H1 (cell line): ENCODE results near the gene TCERG1. TPM values are rescaled to one million over a fixed set of nuclear protein-coding genes. Genes with fewer than 3 reads are reported as not detected.

Experiments used
- CTCF ChIA-PET: fragments of 300-600 bp; sonication (Branson Sonifier 250); formaldehyde crosslinking; loops from one replicate; lab custom pipeline; 2021; ENCODE audit not compliant: partially characterized antibody; lab: Charles Lee
- POLR2A ChIA-PET: fragments of 300-600 bp; sonication (Branson Sonifier 250); formaldehyde crosslinking; loops from one replicate; lab custom pipeline; 2021; ENCODE audit warnings: inconsistent platforms; ENCODE audit not compliant: partially characterized antibody; lab: Charles Lee
- DNase-seq, 2 experiments: peaks; one replicate each; pipeline versions ENCODE4 v3.0.0 to v3.0.0-alpha.2; 2010 to 2022; ENCODE audit warnings: low spot score in 2 of 2, low read depth in 1 of 2, mixed read lengths in 1 of 2
- FAIRE-seq: peaks from 2 replicates; lab custom pipeline; 2011; peaks lifted over from hg19 to GRCh38; lab: Jason Lieb, UNC
- H2AFZ ChIP-seq: 2 replicates; pipeline ENCODE4 v1.8.1; 2012; ENCODE audit warnings: low read length, inconsistent platforms
- H2AK5ac ChIP-seq: 2 replicates; pipeline ENCODE4 v1.6.1; 2013; ENCODE audit warnings: low read depth, low read length
- H2BK120ac ChIP-seq: replicated peaks from 2 replicates; pipeline ENCODE3; 2013; ENCODE audit warnings: low read depth, low read length, inconsistent platforms
- H2BK12ac ChIP-seq: 2 replicates; pipeline ENCODE4 v1.6.1; 2013; ENCODE audit warnings: low read depth, low read length
- H2BK15ac ChIP-seq: 2 replicates; pipeline ENCODE4 v1.6.1; 2013; ENCODE audit warnings: low read length
- H2BK20ac ChIP-seq: 2 replicates; pipeline ENCODE4 v1.6.1; 2013; ENCODE audit warnings: low read length
- H2BK5ac ChIP-seq: 2 replicates; pipeline ENCODE4 v1.6.1; 2013; ENCODE audit warnings: low read depth, low read length
- H3K14ac ChIP-seq: 2 replicates; pipeline ENCODE4 v1.6.1; 2013; ENCODE audit warnings: inconsistent platforms; ENCODE audit not compliant: insufficient read length
- H3K18ac ChIP-seq: 2 replicates; pipeline ENCODE4 v1.6.1; 2013; ENCODE audit warnings: low read length; ENCODE audit errors: extremely low read depth
- H3K23ac ChIP-seq: 2 replicates; pipeline ENCODE4 v1.6.1; 2013; ENCODE audit warnings: inconsistent platforms; ENCODE audit not compliant: insufficient read length
- H3K23me2 ChIP-seq: 2 replicates; pipeline ENCODE4 v1.6.1; 2013; ENCODE audit warnings: low read depth, low read length
- H3K27ac ChIP-seq: 2 replicates; pipeline ENCODE4 v1.6.1; 2011; ENCODE audit warnings: low read depth, low read length, inconsistent platforms
- H3K27me3 ChIP-seq, 4 experiments: replicated peaks in 1 of 4; 1 replicate in 1 of 4; 2 replicates in 3 of 4; pipeline versions ENCODE4 v1.6.1 to v1.8.1; 2011 to 2013; ENCODE audit warnings: low read length in 3 of 4, mild to moderate bottlenecking in 3 of 4, inconsistent platforms in 2 of 4, mixed read lengths in 2 of 4, moderate library complexity in 1 of 4; ENCODE audit not compliant: control insufficient read depth in 3 of 4, insufficient read depth in 3 of 4; ENCODE audit errors: extremely low read depth in 1 of 4
- H3K36me3 ChIP-seq, 4 experiments: 2 replicates each; pipeline versions ENCODE4 v1.6.1 to v1.8.1; 2011 to 2013; ENCODE audit warnings: mild to moderate bottlenecking in 4 of 4, low read length in 3 of 4, moderate library complexity in 2 of 4, control low read depth in 1 of 4, inconsistent platforms in 1 of 4; ENCODE audit not compliant: insufficient read depth in 4 of 4, control insufficient read depth in 2 of 4
- H3K4ac ChIP-seq: replicated peaks from 2 replicates; pipeline ENCODE3; 2013; ENCODE audit warnings: low read length, low read depth, mixed read lengths, inconsistent platforms; ENCODE audit not compliant: insufficient read length
- H3K4me1 ChIP-seq, 4 experiments: replicated peaks in 1 of 4; 1 replicate in 1 of 4; 2 replicates in 3 of 4; pipeline versions ENCODE4 v1.6.1 to v1.8.1; 2011 to 2013; ENCODE audit warnings: low read length in 3 of 4, inconsistent platforms in 2 of 4, mixed read lengths in 1 of 4; ENCODE audit not compliant: insufficient read depth in 4 of 4, control insufficient read depth in 3 of 4
- H3K4me2 ChIP-seq, 2 experiments: 2 replicates each; pipeline versions ENCODE4 v1.6.1 to v1.8.1; 2011 to 2013; ENCODE audit warnings: low read depth in 2 of 2, low read length in 2 of 2, control low read depth in 1 of 2, inconsistent platforms in 1 of 2, mild to moderate bottlenecking in 1 of 2; ENCODE audit not compliant: insufficient read depth in 1 of 2
- H3K4me3 ChIP-seq, 4 experiments: fragments of 200-600, 300-600 bp in 1 of 4; sonication (generic), shearing (Covaris generic), sonication (Bioruptor Twin) in 1 of 4; 2 replicates each; pipeline versions ENCODE4 v1.5.1 to v1.8.1; 2011 to 2016; ENCODE audit warnings: low read length in 4 of 4, low read depth in 3 of 4, control low read depth in 2 of 4, inconsistent platforms in 2 of 4, mild to moderate bottlenecking in 2 of 4, mixed read lengths in 1 of 4, moderate library complexity in 1 of 4; ENCODE audit not compliant: insufficient read depth in 2 of 4; ENCODE audit errors: extremely low read depth in 1 of 4
- H3K56ac ChIP-seq: replicated peaks from 2 replicates; pipeline ENCODE3; 2013; ENCODE audit warnings: low read depth, mild to moderate bottlenecking, mixed read lengths, low read length, inconsistent platforms; ENCODE audit not compliant: insufficient read length
- H3K79me1 ChIP-seq: 2 replicates; pipeline ENCODE4 v1.6.1; 2013; ENCODE audit warnings: low read depth, low read length, control low read depth
- H3K79me2 ChIP-seq, 2 experiments: 2 replicates each; pipeline versions ENCODE4 v1.6.1 to v1.8.1; 2012 to 2013; ENCODE audit warnings: low read length in 2 of 2, mild to moderate bottlenecking in 2 of 2, inconsistent platforms in 1 of 2; ENCODE audit not compliant: insufficient read depth in 2 of 2, control insufficient read depth in 1 of 2
- H3K9ac ChIP-seq, 4 experiments: replicated peaks in 1 of 4; 1 replicate in 1 of 4; 2 replicates in 3 of 4; pipeline versions ENCODE4 v1.6.1 to v1.8.1; 2011 to 2013; ENCODE audit warnings: low read depth in 3 of 4, low read length in 3 of 4, control low read depth in 2 of 4, mild to moderate bottlenecking in 2 of 4, moderate library complexity in 2 of 4, inconsistent platforms in 1 of 4; ENCODE audit errors: extremely low read depth in 1 of 4
- H3K9me3 ChIP-seq, 2 experiments: 2 replicates each; pipeline versions ENCODE4 v1.6.1 to v1.8.1; 2012 to 2013; ENCODE audit warnings: mild to moderate bottlenecking in 2 of 2, moderate library complexity in 2 of 2, control low read depth in 1 of 2, inconsistent platforms in 1 of 2, low read depth in 1 of 2, low read length in 1 of 2, mixed read lengths in 1 of 2; ENCODE audit not compliant: insufficient read depth in 2 of 2
- H4K20me1 ChIP-seq, 2 experiments: replicated peaks in 1 of 2; 2 replicates each; pipeline versions ENCODE3 to v1.8.1; 2011 to 2013; ENCODE audit warnings: inconsistent platforms in 2 of 2, low read length in 2 of 2, mild to moderate bottlenecking in 1 of 2; ENCODE audit not compliant: insufficient read depth in 2 of 2, control insufficient read depth in 1 of 2
- H4K5ac ChIP-seq: 2 replicates; pipeline ENCODE4 v1.6.1; 2013; ENCODE audit warnings: low read length, low read depth, mixed read lengths, inconsistent platforms; ENCODE audit not compliant: insufficient read length
- H4K8ac ChIP-seq: 2 replicates; pipeline ENCODE4 v1.8.0; 2013; ENCODE audit warnings: mild to moderate bottlenecking, moderate library complexity, low read length, inconsistent platforms; ENCODE audit not compliant: insufficient read depth; ENCODE audit errors: extremely low read depth
- H4K91ac ChIP-seq: replicated peaks from 2 replicates; pipeline ENCODE3; 2013; ENCODE audit warnings: low read length, mixed read lengths, inconsistent platforms; ENCODE audit not compliant: insufficient read length
- ASH2L ChIP-seq: fragments of 200-600, 300-600 bp; sonication (generic); IDR thresholded peaks from one replicate; pipeline ENCODE4 v1.7.1; 2017; ENCODE audit warnings: low read length
- ATF2 ChIP-seq: IDR thresholded peaks from 2 replicates; pipeline ENCODE4 v1.6.1; 2012; ENCODE audit warnings: low read length, inconsistent platforms
- CHD1 ChIP-seq: IDR thresholded peaks from 2 replicates; pipeline ENCODE4 v1.6.1; 2012; ENCODE audit warnings: low read depth, low read length, improper control_type of control experiment
- EGR1 ChIP-seq: IDR thresholded peaks from 2 replicates; pipeline ENCODE4 v1.6.1; 2011; ENCODE audit warnings: low read depth, low read length, borderline replicate concordance
- EZH2 ChIP-seq: fragments of 200-600 bp; sonication (generic); IDR thresholded peaks from 2 replicates; pipeline ENCODE4 v1.7.1; 2012; ENCODE audit warnings: low read depth, mild to moderate bottlenecking, moderate library complexity, low read length, inconsistent platforms; ENCODE audit not compliant: severe bottlenecking
- HDAC6 ChIP-seq: IDR thresholded peaks from one replicate; pipeline ENCODE4 v1.7.1; 2012; ENCODE audit warnings: low read depth, mild to moderate bottlenecking, inconsistent platforms, low read length, moderate library complexity
- NRF1 ChIP-seq: IDR thresholded peaks from 2 replicates; pipeline ENCODE4 v1.6.1; 2011; ENCODE audit warnings: mild to moderate bottlenecking, low read depth, low read length, improper control_type of control experiment
- PHF8 ChIP-seq: fragments of 200-600 bp; sonication (generic); conservative IDR thresholded peaks from 2 replicates; pipeline ENCODE4 v1.7.1; 2012; ENCODE audit warnings: low read depth, mild to moderate bottlenecking, inconsistent platforms, low read length, moderate library complexity
- POLR2AphosphoS5 ChIP-seq: IDR thresholded peaks from 2 replicates; pipeline ENCODE4 v1.6.1; 2011; ENCODE audit warnings: low read depth, low read length
- SP4 ChIP-seq: IDR thresholded peaks from 2 replicates; pipeline ENCODE4 v1.6.1; 2012; ENCODE audit warnings: low read length, inconsistent platforms
- SUZ12 ChIP-seq: fragments of 200-600 bp; sonication (generic); IDR thresholded peaks from 2 replicates; pipeline ENCODE4 v1.6.1; 2012; ENCODE audit warnings: mild to moderate bottlenecking, inconsistent platforms, low read length, moderate library complexity, mixed read lengths
- TAF7 ChIP-seq: optimal IDR thresholded peaks from 2 replicates; pipeline ENCODE3; 2011; ENCODE audit warnings: low read depth, mild to moderate bottlenecking, inconsistent platforms, low read length, moderate library complexity, borderline replicate concordance
- TBP ChIP-seq: IDR thresholded peaks from 2 replicates; pipeline ENCODE4 v1.6.1; 2011; ENCODE audit warnings: low read depth, low read length, improper control_type of control experiment
- TCF12 ChIP-seq: IDR thresholded peaks from 2 replicates; pipeline ENCODE4 v1.6.1; 2011; ENCODE audit warnings: low read depth, mild to moderate bottlenecking, low read length
- WGBS, 2 experiments: shearing (Covaris generic) in 1 of 2; methylation state at CpG; one replicate each; pipeline versions ENCODE4 v1.1.6 to v1.1.7; 2013 to 2015; ENCODE audit warnings: low lambda C conversion rate in 2 of 2, mixed read lengths in 2 of 2, inconsistent platforms in 1 of 2, low coverage in 1 of 2, missing lambda C conversion rate in 1 of 2; ENCODE audit not compliant: insufficient replicate concordance in 2 of 2, insufficient coverage in 1 of 2, insufficient read length in 1 of 2; ENCODE audit errors: extremely low coverage in 1 of 2, missing lambda C conversion rate in 1 of 2; 5-methylcytosine and 5-hydroxymethylcytosine counted together
- polyA plus RNA-seq, 7 experiments: library from polyadenylated mRNA; depleted of rRNA in 3 of 7; stranded (reverse) in 5 of 7; unstranded in 2 of 7; fragments of >200 nt in 5 of 7; fragments of 200-250 nt in 2 of 7; gene quantifications; 1 replicate in 5 of 7; 2 replicates in 1 of 7; 4 replicates in 1 of 7; pipeline versions ENCODE4 v1.2.1 to v1.2.3, GENCODE V29; 2011 to 2013; ENCODE audit warnings: missing spikeins in 2 of 7, mixed read lengths in 2 of 7
- total RNA-seq: library from RNA; stranded (reverse); fragmentation: NEBNext Ultra II Directional; extraction: Animal tissue kit (Norgen Biotek cat#: 25700); gene quantifications from 2 replicates; pipeline ENCODE4 v1.2.1, GENCODE V29; 2021

Gene TCERG1
- total and polyA plus RNA-seq, 2 of the 8 experiments (the other 6 are each of a cell fraction or from before 2014, with no cell fraction given) = 105 to 122 TPM

GRCh38 chr5:146519554-146519953, 72.4 kb downstream of the TCERG1 start:
- no peak overlapping the region for H2BK5ac ChIP-seq
- H3K36me3 ChIP-seq = no peaks in the 10 kb centered on the region
- H3K4me3 ChIP-seq = no peak overlapping the region
- no peaks in the 10 kb centered on the region for H3K79me2 ChIP-seq
- no peak overlapping the region for H2BK15ac ChIP-seq
- H4K20me1 ChIP-seq = peaks cover 0 to 2% of the 10 kb centered on the region in 2 experiments
- no peak overlapping the region for H2BK12ac ChIP-seq
- peaks cover 0 to 4% (median 0%) of the 10 kb centered on the region in 4 experiments; a peak in 1 of 7 replicates for H3K4me1 ChIP-seq
- no peak overlapping the region for H4K91ac ChIP-seq
- H3K18ac ChIP-seq = no peak overlapping the region
- WGBS, 2 experiments = 88% methylated on average over 2 of the region's 2 CpGs; no CpG with 5 or more reads in 1 of the 2 experiments
- no peak overlapping the region for H3K4me2 ChIP-seq
- no peak overlapping the region for H3K27ac ChIP-seq
- no peak overlapping the region for H2BK20ac ChIP-seq
- H3K23ac ChIP-seq = no peak overlapping the region
- H2AK5ac ChIP-seq = no peak overlapping the region
- DNase-seq = no peak
- H4K5ac ChIP-seq = no peak overlapping the region
- POLR2A ChIA-PET = no interaction called here
- H3K9ac ChIP-seq = no peak overlapping the region
- H3K4ac ChIP-seq = no peak overlapping the region
- CTCF ChIA-PET = interaction anchor here (0.6 to 2.9 kb wide), 3 partner anchors 12 to 241 kb away, joined by 3 to 19 read pairs (median 5); no protein-coding TSS in a partner anchor
- H3K14ac ChIP-seq = no peak overlapping the region
- no peak overlapping the region for H4K8ac ChIP-seq
- no peak overlapping the region for H3K56ac ChIP-seq
- no peak overlapping the region for H2AFZ ChIP-seq
- H3K79me1 ChIP-seq = no peaks in the 10 kb centered on the region
- no peaks in the 10 kb centered on the region for H3K27me3 ChIP-seq
- H2BK120ac ChIP-seq = no peak overlapping the region
- H3K23me2 ChIP-seq = no peaks in the 10 kb centered on the region
- FAIRE-seq = no peak
- no peaks in the 10 kb centered on the region for H3K9me3 ChIP-seq
- TF ChIP-seq SUZ12 = no peak
- TF ChIP-seq CHD1 = no peak
- no peak for TF ChIP-seq ATF2
- no peak for TF ChIP-seq TBP
- no peak for TF ChIP-seq SP4
- no peak for TF ChIP-seq NRF1
- TF ChIP-seq HDAC6 = no peak
- TF ChIP-seq PHF8 = no peak
- TF ChIP-seq EGR1 = no peak
- no peak for TF ChIP-seq POLR2AphosphoS5
- TF ChIP-seq ASH2L = no peak
- TF ChIP-seq EZH2 = no peak
- TF ChIP-seq TCF12 = no peak
- no peak for TF ChIP-seq TAF7
